ENCODE results near the gene LEF1. TPM values are rescaled to one million over a fixed set of nuclear protein-coding genes. Genes with fewer than 3 reads are reported as not detected.

LEF1 gene
- total and polyA plus RNA-seq, 2 donors (not counting 3 experiments of a cell fraction or from before 2014, with no cell fraction given): 0.46 TPM; not detected in 1

DNA sequence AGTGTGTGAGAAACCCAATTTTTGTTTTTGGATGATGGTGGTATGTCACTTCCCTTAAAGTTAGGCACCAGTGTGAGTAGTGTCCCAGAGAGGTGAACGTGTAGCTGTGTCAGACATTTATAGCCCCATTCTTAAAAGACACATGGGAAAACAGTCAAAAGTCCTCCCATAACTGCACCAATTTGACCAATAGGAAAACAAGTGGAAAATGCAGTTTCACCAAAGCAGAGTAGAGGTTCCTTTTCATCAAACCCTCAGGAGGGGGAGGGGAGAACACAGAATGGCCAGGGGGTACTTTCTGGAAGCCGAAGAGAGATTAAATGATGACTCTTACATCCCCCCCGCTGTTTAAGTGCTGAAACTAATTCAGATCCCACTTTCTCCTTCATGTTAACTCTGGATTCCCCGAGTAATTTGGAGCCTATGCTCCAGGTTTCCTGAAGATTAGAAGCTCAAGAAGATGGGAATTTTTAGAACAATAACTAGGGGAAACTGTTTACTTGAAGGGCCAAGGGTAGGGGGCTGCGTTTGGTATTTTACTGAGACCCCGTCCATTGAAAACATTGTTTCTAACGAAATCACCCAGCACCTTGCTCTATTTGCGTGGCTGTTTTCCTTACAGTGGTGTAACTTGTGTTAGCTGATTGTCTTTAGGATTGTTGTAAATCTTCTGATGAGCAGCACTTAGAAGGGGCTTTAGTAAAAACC lies 2.1 kb upstream of the LEF1 start:
- H3K27ac ChIP-seq (ENCODE audit: insufficient read depth, low read depth, low read length): no peak overlapping the region
- H3K9me3 ChIP-seq (replicated peaks; ENCODE audit: control insufficient read depth, insufficient read depth, low read length): no peaks in the 10 kb centered on the region
- TF ChIP-seq, protein P1, sequence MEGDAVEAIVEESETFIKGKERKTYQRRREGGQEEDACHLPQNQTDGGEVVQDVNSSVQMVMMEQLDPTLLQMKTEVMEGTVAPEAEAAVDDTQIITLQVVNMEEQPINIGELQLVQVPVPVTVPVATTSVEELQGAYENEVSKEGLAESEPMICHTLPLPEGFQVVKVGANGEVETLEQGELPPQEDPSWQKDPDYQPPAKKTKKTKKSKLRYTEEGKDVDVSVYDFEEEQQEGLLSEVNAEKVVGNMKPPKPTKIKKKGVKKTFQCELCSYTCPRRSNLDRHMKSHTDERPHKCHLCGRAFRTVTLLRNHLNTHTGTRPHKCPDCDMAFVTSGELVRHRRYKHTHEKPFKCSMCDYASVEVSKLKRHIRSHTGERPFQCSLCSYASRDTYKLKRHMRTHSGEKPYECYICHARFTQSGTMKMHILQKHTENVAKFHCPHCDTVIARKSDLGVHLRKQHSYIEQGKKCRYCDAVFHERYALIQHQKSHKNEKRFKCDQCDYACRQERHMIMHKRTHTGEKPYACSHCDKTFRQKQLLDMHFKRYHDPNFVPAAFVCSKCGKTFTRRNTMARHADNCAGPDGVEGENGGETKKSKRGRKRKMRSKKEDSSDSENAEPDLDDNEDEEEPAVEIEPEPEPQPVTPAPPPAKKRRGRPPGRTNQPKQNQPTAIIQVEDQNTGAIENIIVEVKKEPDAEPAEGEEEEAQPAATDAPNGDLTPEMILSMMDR (IDR thresholded peaks at IDR 0.05; ENCODE audit: extremely low read depth in 1 of 2, insufficient read depth in 1 of 2, low read depth in 1 of 2, low read length in 2 of 2): no peak
- no peak for TF ChIP-seq POLR2AphosphoS5 (IDR thresholded peaks at IDR 0.05; ENCODE audit: insufficient read depth, low read depth, low read length)
- TF ChIP-seq POLR2A (IDR thresholded peaks at IDR 0.05; ENCODE audit: low read depth, low read length): no peak
- TF ChIP-seq GATA2 (IDR thresholded peaks at IDR 0.05; ENCODE audit: insufficient read depth, insufficient read length, low read depth, low read length): no peak
- no peak for TF ChIP-seq JUN (IDR thresholded peaks at IDR 0.05; ENCODE audit: borderline replicate concordance, insufficient read depth, insufficient read length, low read depth)
- no peak overlapping the region for H2AFZ ChIP-seq (ENCODE audit: low read depth, low read length)
- no TSS peak for BruUV-seq (replicated peaks)
- peaks cover 4% of the 10 kb centered on the region for H4K20me1 ChIP-seq (replicated peaks; ENCODE audit: control insufficient read depth, extremely low read depth, insufficient read depth, low read length)
- H3K79me2 ChIP-seq (ENCODE audit: control insufficient read depth, insufficient read depth, low read length): no peaks in the 10 kb centered on the region
- H3K9me1 ChIP-seq (replicated peaks; ENCODE audit: control insufficient read depth, extremely low read depth, insufficient read depth, low read length): no peaks in the 10 kb centered on the region
- FAIRE-seq (peak; percentile 24), DNase-seq (ENCODE audit: low read depth, low spot score) (peak; percentile 12)
- ChIA-PET CTCF (interaction anchor here (1.4 kb wide), 1 partner anchor 13 kb away, joined by 7 read pairs; no protein-coding TSS in a partner anchor), POLR2A (no interaction called here)
- no peaks in the 10 kb centered on the region for H3K36me3 ChIP-seq (ENCODE audit: control insufficient read depth in 2 of 2, extremely low read depth in 1 of 2, insufficient read depth in 2 of 2, low read length in 2 of 2)
- H3K4me3 ChIP-seq (replicated peaks in 1 of 3; ENCODE audit: insufficient read depth in 1 of 3, low read depth in 1 of 3, low read length in 3 of 3): no peak overlapping the region
- H3K9ac ChIP-seq (replicated peaks; ENCODE audit: extremely low read depth, insufficient read depth, low read length): no peak overlapping the region
- peaks cover 14% of the 10 kb centered on the region for H3K4me1 ChIP-seq (ENCODE audit: control insufficient read depth, extremely low read depth, insufficient read depth, low read length)
- dilution Hi-C loops (cut with MboI; ENCODE audit: extremely low pct_ligation_motif_present, low sequenced_read_pairs) (no loop called here), intact Hi-C loops (cut with micrococcal nuclease) (no loop called here)
- no peak overlapping the region for H3K4me2 ChIP-seq (ENCODE audit: insufficient read depth, low read length)
- peaks cover 72 to 92% of the 10 kb centered on the region in 2 experiments for H3K27me3 ChIP-seq (ENCODE audit: control insufficient read depth in 2 of 2, insufficient read depth in 2 of 2, low read length in 2 of 2)

All from endothelial cell of umbilical vein (primary cell).